HG03432 (cell line): Measurements from ENCODE around the gene BACE2.
"Not testable (repeated sequence)": the region's sequence is repeated elsewhere in the genome, so short reads cannot be mapped to it uniquely, and the experiment has no call there.

Experiments used
- ATAC-seq: cut with Tn5 transposase; IDR thresholded peaks from one replicate; pipeline ENCODE4 v1.9.1; 2021; ENCODE audit warnings: mild to moderate bottlenecking, moderate library complexity; ENCODE audit not compliant: unreplicated experiment

The BACE2 gene

GRCh38 chr21:41182547-41182946, 14.6 kb downstream of the BACE2 start:
- no peak for ATAC-seq

GRCh38 chr21:41183575-41183974, 15.6 kb downstream of the BACE2 start:
- no peak for ATAC-seq

GRCh38 chr21:41185802-41186201, 17.8 kb downstream of the BACE2 start:
- no peak for ATAC-seq

DNA sequence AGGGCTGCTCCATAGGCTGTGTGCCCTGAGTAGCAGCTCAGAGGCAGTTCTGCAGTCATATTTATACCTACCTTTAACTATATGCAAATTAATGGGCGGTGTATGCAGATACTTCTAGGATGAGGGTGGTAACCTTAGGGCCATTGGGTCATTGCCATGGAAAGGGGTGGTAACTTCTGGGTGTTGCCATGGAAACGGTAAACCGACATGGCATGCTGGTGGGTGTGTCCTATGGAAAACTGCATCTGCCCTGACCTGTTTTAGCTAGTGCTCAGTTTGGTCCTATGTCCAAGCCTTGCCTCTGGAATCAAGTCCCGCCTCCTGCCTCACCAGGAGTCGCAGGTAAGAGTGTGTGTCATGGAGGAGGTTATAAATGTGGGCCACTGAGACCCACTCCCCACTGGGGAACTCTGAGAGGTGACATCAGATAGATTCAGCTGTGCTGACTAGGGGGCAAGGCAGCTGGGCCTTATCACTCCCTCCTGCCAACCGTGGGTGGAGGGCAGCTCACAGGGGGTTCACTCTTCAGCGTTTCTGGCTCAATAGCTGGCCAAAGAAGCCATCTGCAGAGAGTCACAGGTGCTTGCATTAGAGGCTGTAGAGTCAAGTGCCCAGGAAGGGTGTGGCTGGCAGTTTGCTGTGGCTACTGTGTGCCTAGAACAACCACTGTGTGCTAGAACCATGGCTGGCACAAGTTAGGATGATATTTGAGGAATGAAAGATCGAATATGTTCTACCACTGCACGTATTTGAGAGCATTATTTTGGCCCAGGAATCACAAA, 19.0 kb downstream of the BACE2 start:
- ATAC-seq: no peak

- ATAC-seq: no peak
Measured at GRCh38 chr21:41187537-41188025, 19.6 kb downstream of the BACE2 start.

DNA sequence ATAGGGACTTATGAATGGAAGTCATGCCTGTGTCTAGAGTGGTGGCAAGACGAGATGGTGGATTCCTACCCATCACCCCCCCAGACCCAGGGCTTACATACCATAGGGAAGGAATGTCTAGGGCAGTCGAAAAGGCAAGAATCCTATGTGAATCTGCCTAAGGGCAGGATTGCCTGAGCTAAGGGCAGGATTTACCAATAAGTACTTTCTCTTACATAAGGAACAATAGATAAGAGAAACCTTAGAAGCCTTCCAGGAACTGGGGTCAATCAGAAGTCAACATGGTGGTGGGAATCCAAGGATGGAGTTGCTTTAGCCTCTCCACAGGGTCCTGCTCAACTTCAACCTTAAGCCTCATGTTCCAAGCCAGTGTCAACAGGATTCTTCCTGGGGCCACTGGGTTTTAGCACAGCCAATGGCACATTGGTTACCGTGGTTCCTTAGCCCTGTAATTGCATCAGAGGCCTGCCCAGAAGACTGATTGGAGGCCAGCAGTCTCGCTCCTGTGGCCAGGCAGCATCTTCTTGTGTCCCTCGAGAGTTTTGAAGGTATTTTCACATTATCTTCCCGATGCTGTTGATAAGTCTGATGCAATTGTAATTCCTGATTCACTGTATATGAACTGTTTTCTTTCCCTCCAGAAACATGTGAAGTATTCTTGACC, 20.7 kb downstream of the BACE2 start:
- ATAC-seq: no peak

GRCh38 chr21:41189150-41189745, 21.3 kb downstream of the BACE2 start:
- no peak for ATAC-seq

- ATAC-seq: not testable (repeated sequence)
Measured at GRCh38 chr21:41192552-41192951, 24.6 kb downstream of the BACE2 start.

DNA sequence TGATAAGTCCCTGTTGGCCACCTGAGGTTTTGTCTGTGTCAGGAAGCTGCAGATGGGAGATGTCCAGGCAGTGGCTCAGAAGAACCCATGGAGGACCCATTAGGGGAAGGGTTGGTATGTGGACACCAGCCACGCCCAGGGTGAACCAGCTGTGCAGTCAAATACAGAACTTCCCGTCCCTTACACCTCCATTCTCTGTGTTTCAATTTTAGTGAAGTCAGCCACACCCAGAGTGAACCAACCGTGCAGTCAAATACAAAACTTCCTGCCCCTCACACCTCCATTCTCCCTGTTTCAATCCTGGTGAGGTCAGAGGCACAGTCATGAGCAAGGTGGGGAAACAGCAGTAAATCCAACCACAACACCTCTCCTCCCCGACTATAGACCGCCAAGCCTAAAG, 27.4 kb downstream of the BACE2 start:
- ATAC-seq: no peak

DNA sequence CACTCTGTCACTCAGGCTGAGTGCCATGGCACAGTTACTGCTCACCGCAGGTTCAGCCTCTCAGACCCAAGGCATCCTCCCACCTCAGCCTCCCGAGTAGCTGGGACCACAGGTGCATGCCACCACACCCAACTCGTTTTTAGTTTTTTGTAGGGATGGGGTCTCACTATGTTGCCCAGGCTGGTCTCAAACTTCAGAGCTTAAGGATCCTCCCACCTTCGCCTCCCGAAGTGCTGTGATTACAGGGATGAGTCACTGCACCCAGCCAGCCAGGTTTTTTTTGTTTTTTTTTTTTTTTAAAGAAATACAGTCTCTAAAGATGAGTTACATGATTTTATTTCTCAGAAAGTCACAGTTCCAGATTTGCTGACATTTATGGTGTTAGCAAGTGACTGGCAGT, 29.0 kb downstream of the BACE2 start:
- ATAC-seq: no peak

DNA sequence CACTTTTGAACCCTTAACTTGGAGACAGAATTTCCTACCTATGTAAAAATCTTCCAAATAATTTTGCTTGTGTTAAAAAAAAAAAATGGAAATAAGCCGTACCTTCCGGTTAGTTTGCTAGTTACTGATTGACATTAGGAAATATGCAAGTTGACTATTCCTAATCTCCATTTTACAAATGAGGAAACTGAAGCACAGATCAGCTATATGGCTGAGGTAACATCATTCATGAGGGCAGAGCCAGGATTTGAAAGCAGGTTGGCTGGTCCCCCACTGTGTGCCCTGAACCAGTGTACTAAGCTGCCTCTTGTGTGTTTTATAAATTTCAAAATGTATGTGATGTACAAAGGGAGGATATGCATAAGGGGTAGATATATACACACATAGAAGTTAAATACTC, 29.6 kb downstream of the BACE2 start:
- no peak for ATAC-seq

- ATAC-seq: not testable (repeated sequence)
Measured at GRCh38 chr21:41198647-41199046, 30.7 kb downstream of the BACE2 start.

DNA sequence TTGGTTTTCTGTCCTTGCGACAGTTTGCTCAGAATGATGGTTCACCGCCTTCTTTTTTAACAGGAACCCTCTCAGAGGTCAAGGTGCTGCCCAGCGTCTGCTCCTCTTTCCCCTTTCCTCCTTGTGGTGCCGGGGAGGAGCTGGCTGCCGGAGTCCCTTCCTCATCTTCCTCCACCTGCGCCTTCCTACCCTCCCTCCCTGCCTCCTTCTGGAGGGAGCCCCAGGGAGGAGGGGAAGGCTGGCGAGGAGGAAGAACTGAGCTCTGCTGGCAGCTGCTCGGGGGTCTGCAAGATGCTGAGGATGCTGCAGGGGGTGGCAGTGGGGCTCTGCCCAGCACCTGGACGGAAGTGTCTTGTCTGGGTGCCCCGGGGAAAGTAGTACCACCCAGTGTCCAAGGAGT, 31.2 kb downstream of the BACE2 start:
- ATAC-seq: no peak

DNA sequence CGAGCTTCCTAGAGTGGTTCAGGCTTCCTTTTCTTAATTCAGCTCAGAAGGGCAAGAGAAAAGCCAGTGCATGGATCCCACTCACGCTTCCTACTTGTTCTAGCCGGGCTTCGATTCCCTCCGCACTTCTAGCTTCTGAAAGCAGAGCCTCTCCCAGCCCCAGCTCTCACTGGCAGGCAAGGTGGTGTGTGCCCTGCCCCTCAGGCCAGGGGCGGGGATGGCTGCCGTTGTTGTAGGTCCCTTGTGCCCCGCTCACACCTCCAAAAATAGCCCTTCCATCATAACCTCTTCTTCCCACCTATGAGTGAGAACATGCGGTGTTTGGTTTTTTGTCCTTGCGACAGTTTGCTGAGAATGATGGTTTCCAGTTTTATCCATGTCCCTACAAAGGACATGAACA, 31.6 kb downstream of the BACE2 start:
- ATAC-seq: no peak

DNA sequence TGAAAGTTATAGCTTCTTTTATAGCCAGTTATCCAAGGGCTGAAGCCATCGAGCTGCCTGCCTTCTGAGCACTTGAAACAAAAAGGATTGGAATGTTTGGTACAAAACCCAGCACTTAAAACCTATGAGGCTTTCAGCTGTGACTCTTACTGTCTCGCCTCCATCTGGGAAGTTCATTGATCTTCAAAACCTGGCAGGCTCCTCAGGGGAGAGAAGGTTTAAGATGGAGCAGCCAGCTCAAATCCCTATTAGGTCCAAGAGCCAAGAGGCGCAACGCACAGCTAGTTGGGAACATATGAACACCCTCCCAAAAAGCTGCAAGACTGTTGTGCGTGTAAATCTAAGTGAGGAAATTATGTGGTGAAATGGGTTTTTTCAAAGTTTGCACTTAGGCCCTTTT, 33.4 kb downstream of the BACE2 start:
- ATAC-seq: no peak

- no peak for ATAC-seq
Measured at GRCh38 chr21:41204736-41205135, 36.8 kb downstream of the BACE2 start.

DNA sequence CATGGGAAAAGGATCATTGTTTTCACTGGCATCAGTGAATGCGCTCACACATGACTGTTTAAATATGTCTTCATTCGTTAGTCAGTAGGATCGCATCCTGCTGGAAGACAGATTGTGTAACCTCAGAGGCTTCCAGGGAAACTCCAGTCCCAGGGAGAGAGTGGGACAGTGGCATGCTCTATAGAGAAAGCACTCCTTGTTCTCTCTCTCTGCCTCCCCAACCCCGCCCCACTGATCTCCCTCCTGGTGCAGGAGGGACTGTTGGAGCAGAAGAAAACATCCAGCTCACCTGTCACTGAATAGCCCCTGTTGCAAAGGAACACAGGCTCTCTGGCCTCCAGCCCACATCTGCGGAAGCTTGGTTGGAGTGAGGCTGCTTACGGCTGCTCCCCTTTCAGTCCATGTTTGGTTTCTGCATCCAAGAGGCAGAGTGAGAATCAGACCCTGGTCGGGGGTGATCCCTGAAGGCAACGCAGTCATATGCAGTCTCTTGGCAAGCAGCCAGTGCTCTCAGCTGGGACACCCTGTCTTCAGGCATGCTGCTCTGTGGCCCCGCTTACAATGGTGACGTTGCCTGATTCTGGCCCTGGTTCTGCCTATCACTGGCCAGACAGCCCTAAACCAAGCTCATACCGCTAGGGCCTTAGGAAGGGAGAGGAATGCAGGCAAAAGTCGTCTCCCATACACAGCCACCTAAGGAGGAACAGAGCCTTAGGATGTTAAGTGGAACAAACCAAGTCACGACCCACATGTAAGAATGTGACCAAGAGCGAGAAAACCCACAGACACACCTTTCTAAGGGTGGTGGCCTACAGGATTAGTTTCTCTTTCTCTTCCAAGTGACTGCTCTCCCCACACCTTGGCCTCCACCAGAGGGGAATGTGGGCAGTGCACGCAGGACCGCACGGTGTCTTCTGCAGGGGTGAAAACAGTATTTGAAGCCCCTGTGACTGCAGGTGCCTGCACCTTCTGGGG, 39.7 kb downstream of the BACE2 start:
- ATAC-seq: no peak

DNA sequence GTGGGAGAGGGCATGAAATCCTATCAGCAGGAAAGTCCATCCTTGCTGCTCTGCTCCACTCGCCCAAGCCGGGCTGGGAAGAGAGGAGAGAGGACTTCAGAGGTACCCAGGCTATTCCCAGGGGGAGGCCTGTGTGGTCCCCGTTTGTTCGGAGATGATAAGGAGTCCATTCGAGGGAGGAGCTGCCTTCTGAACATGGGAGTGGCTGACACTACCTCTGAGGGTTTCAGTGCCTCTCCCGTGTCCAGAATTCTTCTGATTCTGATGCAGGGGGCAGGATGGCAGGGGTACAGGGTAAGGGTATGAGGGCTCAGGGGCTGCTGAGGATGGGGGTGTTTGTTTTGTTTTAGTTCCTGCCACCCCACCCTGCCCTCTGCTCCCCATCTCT, 40.4 kb downstream of the BACE2 start:
- no peak for ATAC-seq

GRCh38 chr21:41209016-41209619, 41.2 kb downstream of the BACE2 start:
- no peak for ATAC-seq

DNA sequence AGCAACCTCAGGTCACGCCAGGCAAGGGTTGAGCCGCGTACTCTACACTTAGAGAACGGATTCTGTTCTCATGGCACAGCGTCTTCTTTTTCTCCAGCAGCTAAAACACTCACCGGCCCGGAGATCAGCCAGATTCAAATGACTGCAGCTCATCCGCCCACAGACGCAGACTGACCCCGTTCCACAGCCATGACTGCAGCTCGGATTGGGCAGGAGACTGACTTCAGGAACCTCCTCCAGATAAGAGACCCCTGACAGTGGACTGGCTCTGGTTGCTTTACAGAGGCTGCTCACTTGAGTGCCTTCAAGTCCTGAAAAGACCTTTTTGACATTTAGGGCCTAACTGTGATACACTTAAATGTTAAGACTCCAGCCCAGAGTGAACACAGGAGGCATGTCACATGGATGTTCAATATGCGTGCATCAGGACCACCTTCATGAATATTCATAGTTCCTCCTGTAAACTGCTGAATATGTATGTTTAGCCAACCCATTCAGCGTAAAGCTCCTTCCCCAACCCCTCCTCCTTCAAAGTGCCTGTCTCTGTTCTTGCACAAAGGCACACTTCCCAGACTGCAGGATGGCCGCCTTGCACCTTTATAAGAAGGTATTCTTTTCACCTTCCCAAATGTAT, 42.6 kb downstream of the BACE2 start:
- ATAC-seq: no peak
